Measurements from ENCODE around the gene SLC27A4. TPM values are rescaled to one million over a fixed set of nuclear protein-coding genes. Genes with fewer than 3 reads are reported as not detected.

SLC27A4 gene
- 28.0 TPM for total RNA-seq

GRCh38 chr9:128339761-128340690 is at the start of gene SLC27A4:
Gene SLC27A4, plus strand, starts transcription at chr9:128340527. Its CDS starts 2,606 bp downstream, at chr9:128343133.
- peaks cover 0 to 20% of the 10 kb centered on the region in 2 donors for H3K36me3 ChIP-seq
- no peaks in the 10 kb centered on the region for H3K9me3 ChIP-seq
- TF ChIP-seq POLR2A (IDR thresholded peaks at IDR 0.05): no peak
- TF ChIP-seq POLR2AphosphoS5 (IDR thresholded peaks at IDR 0.05; ENCODE audit: insufficient read depth in 1 of 2, low read depth in 1 of 2): peak in 1 of 2 donors; percentile 52
- TF ChIP-seq, protein P1, sequence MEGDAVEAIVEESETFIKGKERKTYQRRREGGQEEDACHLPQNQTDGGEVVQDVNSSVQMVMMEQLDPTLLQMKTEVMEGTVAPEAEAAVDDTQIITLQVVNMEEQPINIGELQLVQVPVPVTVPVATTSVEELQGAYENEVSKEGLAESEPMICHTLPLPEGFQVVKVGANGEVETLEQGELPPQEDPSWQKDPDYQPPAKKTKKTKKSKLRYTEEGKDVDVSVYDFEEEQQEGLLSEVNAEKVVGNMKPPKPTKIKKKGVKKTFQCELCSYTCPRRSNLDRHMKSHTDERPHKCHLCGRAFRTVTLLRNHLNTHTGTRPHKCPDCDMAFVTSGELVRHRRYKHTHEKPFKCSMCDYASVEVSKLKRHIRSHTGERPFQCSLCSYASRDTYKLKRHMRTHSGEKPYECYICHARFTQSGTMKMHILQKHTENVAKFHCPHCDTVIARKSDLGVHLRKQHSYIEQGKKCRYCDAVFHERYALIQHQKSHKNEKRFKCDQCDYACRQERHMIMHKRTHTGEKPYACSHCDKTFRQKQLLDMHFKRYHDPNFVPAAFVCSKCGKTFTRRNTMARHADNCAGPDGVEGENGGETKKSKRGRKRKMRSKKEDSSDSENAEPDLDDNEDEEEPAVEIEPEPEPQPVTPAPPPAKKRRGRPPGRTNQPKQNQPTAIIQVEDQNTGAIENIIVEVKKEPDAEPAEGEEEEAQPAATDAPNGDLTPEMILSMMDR (IDR thresholded peaks at IDR 0.05): no peak
- H3K4me1 ChIP-seq: peaks cover 14% of the 10 kb centered on the region
- DNase-seq (ENCODE audit: extremely low spot score in 2 of 2): no peak
- peak within 1 kb of the TSS; percentile 79 for H3K27ac ChIP-seq
- H3K4me3 ChIP-seq: peak within 1 kb of the TSS; percentile 84 to 88
- H3K27me3 ChIP-seq: no peaks in the 10 kb centered on the region
- intact Hi-C loops (cut with DNase I): no loop called here

DNA sequence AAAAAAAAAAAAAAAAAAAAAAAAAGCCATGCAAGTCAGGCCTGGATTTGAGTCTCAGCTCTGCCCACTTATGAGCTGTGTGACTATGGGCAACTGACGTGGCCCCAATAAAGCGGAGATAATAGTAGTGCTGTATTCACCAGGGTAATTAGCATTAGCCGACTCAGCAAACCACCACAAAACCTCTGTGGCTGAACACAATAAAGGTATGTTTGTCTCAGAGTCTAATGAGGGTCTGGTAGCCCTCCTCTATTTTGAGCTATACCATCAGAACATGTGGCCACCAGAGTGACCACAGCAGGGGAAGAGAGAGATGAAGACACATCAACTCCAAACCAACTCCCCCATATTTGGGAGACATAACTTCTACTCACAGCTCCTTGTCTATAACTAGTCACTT is 48.3 kb upstream of the SLC27A4 start:
- no peak for DNase-seq (ENCODE audit: extremely low spot score in 2 of 2)
- H3K9me3 ChIP-seq: no peaks in the 10 kb centered on the region
- no peaks in the 10 kb centered on the region for H3K27me3 ChIP-seq
- TF ChIP-seq POLR2A (IDR thresholded peaks at IDR 0.05) (no peak), POLR2AphosphoS5 (IDR thresholded peaks at IDR 0.05; ENCODE audit: insufficient read depth in 1 of 2, low read depth in 1 of 2) (no peak)
- TF ChIP-seq, protein P1 (IDR thresholded peaks at IDR 0.05): no peak
- H3K36me3 ChIP-seq: peaks cover 0 to 6% of the 10 kb centered on the region in 2 donors
- no peak overlapping the region for H3K27ac ChIP-seq
- intact Hi-C loops (cut with DNase I): no loop called here
- no peak overlapping the region for H3K4me3 ChIP-seq
- H3K4me1 ChIP-seq: no peaks in the 10 kb centered on the region

GRCh38 chr9:128293091-128293490 is 47.2 kb upstream of the SLC27A4 start:
- no peak overlapping the region for H3K27ac ChIP-seq
- TF ChIP-seq POLR2A (IDR thresholded peaks at IDR 0.05) (no peak), POLR2AphosphoS5 (IDR thresholded peaks at IDR 0.05; ENCODE audit: insufficient read depth in 1 of 2, low read depth in 1 of 2) (no peak)
- TF ChIP-seq, protein P1 (IDR thresholded peaks at IDR 0.05): no peak
- no peaks in the 10 kb centered on the region for H3K27me3 ChIP-seq
- H3K4me3 ChIP-seq: no peak overlapping the region
- H3K36me3 ChIP-seq: peaks cover 0 to 6% of the 10 kb centered on the region in 2 donors
- H3K9me3 ChIP-seq: no peaks in the 10 kb centered on the region
- no peaks in the 10 kb centered on the region for H3K4me1 ChIP-seq
- intact Hi-C loops (cut with DNase I): no loop called here
- DNase-seq (ENCODE audit: extremely low spot score in 2 of 2): no peak

DNA sequence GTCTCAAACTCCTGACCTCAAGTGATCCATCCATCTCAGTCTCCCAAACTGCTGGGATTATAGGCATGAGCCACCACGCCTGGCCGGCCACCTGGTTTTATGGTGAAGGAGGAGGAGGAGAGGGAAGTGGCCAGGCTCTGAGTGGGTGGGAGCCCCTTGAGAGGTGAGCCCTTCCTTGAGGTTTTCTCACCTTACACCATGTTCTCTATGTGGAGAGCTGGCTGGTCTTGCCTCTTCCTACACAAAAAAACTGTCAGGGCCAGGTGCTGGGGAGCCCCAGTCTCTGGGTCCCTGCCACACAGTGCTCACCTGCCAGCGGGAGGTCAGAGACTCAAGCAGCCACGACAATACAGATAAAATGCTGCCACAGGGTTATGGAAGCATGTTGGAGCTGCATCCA is 46.2 kb upstream of the SLC27A4 start:
- H3K36me3 ChIP-seq: no peaks in the 10 kb centered on the region
- H3K4me3 ChIP-seq: no peak overlapping the region
- H3K9me3 ChIP-seq: no peaks in the 10 kb centered on the region
- no peak for TF ChIP-seq POLR2AphosphoS5 (IDR thresholded peaks at IDR 0.05; ENCODE audit: insufficient read depth in 1 of 2, low read depth in 1 of 2)
- no peak for TF ChIP-seq POLR2A (IDR thresholded peaks at IDR 0.05)
- TF ChIP-seq, protein P1 (IDR thresholded peaks at IDR 0.05): no peak
- no peaks in the 10 kb centered on the region for H3K27me3 ChIP-seq
- no peak overlapping the region for H3K27ac ChIP-seq
- intact Hi-C loops (cut with DNase I): no loop called here
- no peaks in the 10 kb centered on the region for H3K4me1 ChIP-seq
- no peak for DNase-seq (ENCODE audit: extremely low spot score in 2 of 2)

Data from vagina (tissue), 2 donors.